HG03565 (cell line): Measurements from ENCODE around the gene MMP25.

Experiments
- ATAC-seq: cut with Tn5 transposase; IDR thresholded peaks from one replicate; pipeline ENCODE4 v1.9.1; 2021; ENCODE audit warnings: mild to moderate bottlenecking, moderate library complexity; ENCODE audit not compliant: unreplicated experiment

The MMP25 gene

GRCh38 chr16:3089717-3090592 lies 43.6 kb downstream of the MMP25 start:
- no peak for ATAC-seq

GRCh38 chr16:3091551-3091950 lies 45.2 kb downstream of the MMP25 start:
- ATAC-seq = no peak

- no peak for ATAC-seq
Observed at GRCh38 chr16:3092501-3092941, 46.2 kb downstream of the MMP25 start.

- ATAC-seq = no peak
Observed at GRCh38 chr16:3094289-3095027, 48.1 kb downstream of the MMP25 start.

- no peak for ATAC-seq
Observed at GRCh38 chr16:3095869-3096268, 49.5 kb downstream of the MMP25 start.

GRCh38 chr16:3096362-3096761 lies 50.0 kb downstream of the MMP25 start:
- ATAC-seq = no peak

- no peak for ATAC-seq
Observed at GRCh38 chr16:3097266-3097665, 50.9 kb downstream of the MMP25 start.

- ATAC-seq = no peak
Observed at GRCh38 chr16:3098459-3099394, 52.4 kb downstream of the MMP25 start, which contains the start of gene ZSCAN10. ZSCAN10 (minus strand) TSS chr16:3099294; CDS start chr16:3092937, 6,357 bp downstream.

- no peak for ATAC-seq
Observed at GRCh38 chr16:3099395-3099731, 53.0 kb downstream of the MMP25 start.

- no peak for ATAC-seq
Observed at GRCh38 chr16:3099732-3100499, 53.6 kb downstream of the MMP25 start.

GRCh38 chr16:3101018-3101840 lies 54.9 kb downstream of the MMP25 start:
- ATAC-seq = no peak

GRCh38 chr16:3101841-3102470 lies 55.6 kb downstream of the MMP25 start:
- no peak for ATAC-seq

GRCh38 chr16:3106205-3106928 lies 60.0 kb downstream of the MMP25 start:
- peak; percentile 76 for ATAC-seq
